Measurements from ENCODE around the gene TMTC2. TPM values are rescaled to one million over a fixed set of nuclear protein-coding genes. Genes with fewer than 3 reads are reported as not detected.

Gene TMTC2
- total and polyA plus RNA-seq, 2 donors (not counting 3 experiments of a cell fraction or from before 2014, with no cell fraction given) = 4.1 to 7.8 TPM

DNA sequence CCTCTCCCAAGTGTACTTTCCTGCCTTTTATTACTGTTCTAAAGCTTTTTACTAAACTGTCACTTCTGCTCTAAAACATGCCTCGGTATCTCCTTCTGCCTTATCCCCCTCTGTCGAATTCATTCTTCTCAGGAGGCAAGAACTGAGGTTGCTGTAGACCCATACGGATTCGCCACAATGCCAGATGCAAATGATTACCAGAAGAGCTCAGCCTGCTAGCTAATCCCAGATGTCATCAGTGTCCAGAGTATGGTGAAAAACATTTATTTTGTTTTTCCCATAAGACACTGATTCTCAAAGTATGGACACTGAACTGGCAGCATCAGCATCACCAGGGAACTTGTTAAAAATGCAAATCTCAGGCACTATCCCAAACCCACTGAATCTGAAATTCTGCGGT, 359.3 kb downstream of the TMTC2 start:
- TF ChIP-seq MYC (IDR thresholded peaks at IDR 0.05; ENCODE audit: low read depth, low read length) (no peak), POLR2A (IDR thresholded peaks at IDR 0.05; ENCODE audit: low read depth, low read length) (no peak), EZH2 (IDR thresholded peaks at IDR 0.05; ENCODE audit: borderline replicate concordance, low read depth, low read length, severe bottlenecking) (no peak), GATA2 (IDR thresholded peaks at IDR 0.05; ENCODE audit: insufficient read depth, insufficient read length, low read depth, low read length) (no peak), JUN (IDR thresholded peaks at IDR 0.05; ENCODE audit: borderline replicate concordance, insufficient read depth, insufficient read length, low read depth) (no peak), FOS (IDR thresholded peaks at IDR 0.05; ENCODE audit: borderline replicate concordance, insufficient read depth, low read length) (no peak), POLR2AphosphoS5 (IDR thresholded peaks at IDR 0.05; ENCODE audit: insufficient read depth, low read depth, low read length) (no peak)
- TF ChIP-seq, protein P1, sequence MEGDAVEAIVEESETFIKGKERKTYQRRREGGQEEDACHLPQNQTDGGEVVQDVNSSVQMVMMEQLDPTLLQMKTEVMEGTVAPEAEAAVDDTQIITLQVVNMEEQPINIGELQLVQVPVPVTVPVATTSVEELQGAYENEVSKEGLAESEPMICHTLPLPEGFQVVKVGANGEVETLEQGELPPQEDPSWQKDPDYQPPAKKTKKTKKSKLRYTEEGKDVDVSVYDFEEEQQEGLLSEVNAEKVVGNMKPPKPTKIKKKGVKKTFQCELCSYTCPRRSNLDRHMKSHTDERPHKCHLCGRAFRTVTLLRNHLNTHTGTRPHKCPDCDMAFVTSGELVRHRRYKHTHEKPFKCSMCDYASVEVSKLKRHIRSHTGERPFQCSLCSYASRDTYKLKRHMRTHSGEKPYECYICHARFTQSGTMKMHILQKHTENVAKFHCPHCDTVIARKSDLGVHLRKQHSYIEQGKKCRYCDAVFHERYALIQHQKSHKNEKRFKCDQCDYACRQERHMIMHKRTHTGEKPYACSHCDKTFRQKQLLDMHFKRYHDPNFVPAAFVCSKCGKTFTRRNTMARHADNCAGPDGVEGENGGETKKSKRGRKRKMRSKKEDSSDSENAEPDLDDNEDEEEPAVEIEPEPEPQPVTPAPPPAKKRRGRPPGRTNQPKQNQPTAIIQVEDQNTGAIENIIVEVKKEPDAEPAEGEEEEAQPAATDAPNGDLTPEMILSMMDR (IDR thresholded peaks at IDR 0.05; ENCODE audit: extremely low read depth in 1 of 2, insufficient read depth in 1 of 2, low read depth in 1 of 2, low read length in 2 of 2) = no peak
- TF ChIP-seq, protein P2, sequence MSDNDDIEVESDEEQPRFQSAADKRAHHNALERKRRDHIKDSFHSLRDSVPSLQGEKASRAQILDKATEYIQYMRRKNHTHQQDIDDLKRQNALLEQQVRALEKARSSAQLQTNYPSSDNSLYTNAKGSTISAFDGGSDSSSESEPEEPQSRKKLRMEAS (IDR thresholded peaks at IDR 0.05; ENCODE audit: insufficient read depth, insufficient read length) = no peak
- no TSS peak for BruUV-seq (replicated peaks)
- dilution Hi-C loops (cut with MboI; ENCODE audit: extremely low pct_ligation_motif_present, low sequenced_read_pairs) = no loop called here

More for the DNA sequence above, 359.3 kb downstream of the TMTC2 start:
- POLR2A ChIA-PET = no interaction called here
- no peaks in the 10 kb centered on the region for H3K36me3 ChIP-seq (ENCODE audit: control insufficient read depth in 2 of 2, extremely low read depth in 1 of 2, insufficient read depth in 2 of 2, low read length in 2 of 2)
- H3K4me1 ChIP-seq (ENCODE audit: control insufficient read depth, extremely low read depth, insufficient read depth, low read length) = no peaks in the 10 kb centered on the region
- no peaks in the 10 kb centered on the region for H3K79me2 ChIP-seq (ENCODE audit: control insufficient read depth, insufficient read depth, low read length)
- intact Hi-C loops (cut with micrococcal nuclease) = no loop called here
- no peaks in the 10 kb centered on the region for H3K9me3 ChIP-seq (replicated peaks; ENCODE audit: control insufficient read depth, insufficient read depth, low read length)
- FAIRE-seq = no peak
- CTCF ChIA-PET = no interaction called here
- H3K9me1 ChIP-seq (replicated peaks; ENCODE audit: control insufficient read depth, extremely low read depth, insufficient read depth, low read length) = no peaks in the 10 kb centered on the region
- no peak overlapping the region for H3K4me2 ChIP-seq (ENCODE audit: insufficient read depth, low read length)
- no peak overlapping the region for H2AFZ ChIP-seq (ENCODE audit: low read depth, low read length)
- H3K27ac ChIP-seq (ENCODE audit: insufficient read depth, low read depth, low read length) = no peak overlapping the region
- H4K20me1 ChIP-seq (replicated peaks; ENCODE audit: control insufficient read depth, extremely low read depth, insufficient read depth, low read length) = no peaks in the 10 kb centered on the region
- no peak overlapping the region for H3K9ac ChIP-seq (replicated peaks; ENCODE audit: extremely low read depth, insufficient read depth, low read length)
- H3K27me3 ChIP-seq (ENCODE audit: control insufficient read depth in 2 of 2, insufficient read depth in 2 of 2, low read length in 2 of 2) = no peaks in the 10 kb centered on the region
- H3K4me3 ChIP-seq (replicated peaks in 1 of 3; ENCODE audit: insufficient read depth in 1 of 3, low read depth in 1 of 3, low read length in 3 of 3) = no peak overlapping the region
- DNase-seq (ENCODE audit: low read depth, low spot score) = no peak
